GM18520 (cell line): ENCODE results near the gene RWDD3.
A peak's percentile ranks its signal among the peaks of the same experiment; 100 is the strongest.

Source experiments
- ATAC-seq: cut with Tn5 transposase; IDR thresholded peaks from one replicate; pipeline ENCODE4 v1.9.1; 2021; ENCODE audit not compliant: unreplicated experiment

The RWDD3 gene, protein sequence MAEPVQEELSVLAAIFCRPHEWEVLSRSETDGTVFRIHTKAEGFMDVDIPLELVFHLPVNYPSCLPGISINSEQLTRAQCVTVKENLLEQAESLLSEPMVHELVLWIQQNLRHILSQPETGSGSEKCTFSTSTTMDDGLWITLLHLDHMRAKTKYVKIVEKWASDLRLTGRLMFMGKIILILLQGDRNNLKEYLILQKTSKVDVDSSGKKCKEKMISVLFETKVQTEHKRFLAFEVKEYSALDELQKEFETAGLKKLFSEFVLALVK

GRCh38 chr1:95233737-95234500 is at the start of gene RWDD3:
Gene RWDD3 (plus strand): TSS chr1:95234210. CDS start chr1:95234231, 21 bp downstream.
- peak; percentile 98 for ATAC-seq

- no peak for ATAC-seq
Measured at GRCh38 chr1:95186149-95186548, 47.9 kb upstream of the RWDD3 start.

DNA sequence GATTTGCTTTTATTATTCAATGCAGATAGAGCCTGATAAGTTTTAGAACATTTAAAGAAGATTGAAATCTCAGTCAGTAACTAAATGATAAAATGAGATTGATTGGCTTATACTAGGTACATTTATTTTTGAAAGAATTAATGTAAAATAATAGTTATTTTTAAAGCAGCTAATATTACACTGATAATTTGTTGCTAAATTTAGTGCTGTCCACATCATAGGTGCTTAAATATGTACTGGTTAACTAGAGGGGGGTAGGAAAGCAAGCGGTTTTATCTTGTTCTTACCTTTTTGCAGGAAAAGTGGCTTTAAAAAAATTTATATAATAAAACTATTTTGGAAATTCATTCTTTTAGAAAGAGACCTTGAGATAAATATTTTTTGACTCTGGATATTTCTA is 40.4 kb upstream of the RWDD3 start:
- no peak for ATAC-seq

DNA sequence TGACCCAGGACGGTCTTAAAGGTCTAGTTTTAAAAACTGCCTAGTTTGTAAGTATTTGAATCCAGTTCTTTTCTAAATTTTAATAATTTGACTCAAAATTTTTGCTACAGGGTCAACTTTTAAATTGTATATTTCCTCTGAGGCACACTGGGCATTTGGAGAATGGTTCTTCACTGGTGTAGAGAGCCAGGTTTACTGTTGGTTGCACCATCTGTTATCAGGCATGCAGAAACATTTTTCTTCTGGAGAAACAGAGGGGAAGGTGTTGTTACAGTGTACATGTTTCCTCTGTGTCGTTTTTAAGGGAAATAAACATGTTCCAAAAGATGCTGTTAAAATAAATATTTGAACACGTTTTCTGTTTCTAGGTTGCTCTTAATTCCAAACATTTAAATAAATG is 39.0 kb upstream of the RWDD3 start:
- no peak for ATAC-seq

GRCh38 chr1:95196017-95196416 is 38.0 kb upstream of the RWDD3 start:
- ATAC-seq: no peak

- ATAC-seq: no peak
Measured at GRCh38 chr1:95197616-95198252, 36.3 kb upstream of the RWDD3 start.

DNA sequence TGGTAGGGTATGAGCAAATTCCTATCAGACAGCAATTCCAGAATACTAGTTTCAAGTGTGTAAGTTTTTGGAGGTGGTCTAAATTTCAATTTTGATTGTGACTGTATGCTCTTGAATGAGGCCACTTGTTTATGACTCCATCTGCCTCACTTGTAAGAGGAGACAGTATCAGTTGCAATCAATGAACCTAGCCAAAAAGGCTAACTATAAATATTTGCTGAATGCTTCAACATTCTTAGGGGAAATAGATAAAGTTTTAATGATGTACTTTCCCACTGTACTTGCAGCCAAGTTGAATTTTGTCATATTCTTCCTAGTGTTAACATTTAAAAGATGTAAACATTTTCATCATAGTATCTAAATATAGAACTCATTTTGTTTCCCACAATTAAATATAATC is 32.1 kb upstream of the RWDD3 start:
- no peak for ATAC-seq

- ATAC-seq: no peak
Measured at GRCh38 chr1:95203908-95204437, 30.0 kb upstream of the RWDD3 start.

GRCh38 chr1:95206514-95206913 is 27.5 kb upstream of the RWDD3 start:
- no peak for ATAC-seq

GRCh38 chr1:95207223-95207935 is 26.6 kb upstream of the RWDD3 start:
- ATAC-seq: no peak

GRCh38 chr1:95208876-95209275 is 25.1 kb upstream of the RWDD3 start:
- ATAC-seq: no peak

GRCh38 chr1:95209291-95209690 is 24.7 kb upstream of the RWDD3 start:
- no peak for ATAC-seq

- no peak for ATAC-seq
Measured at GRCh38 chr1:95216292-95216990, 17.6 kb upstream of the RWDD3 start.

DNA sequence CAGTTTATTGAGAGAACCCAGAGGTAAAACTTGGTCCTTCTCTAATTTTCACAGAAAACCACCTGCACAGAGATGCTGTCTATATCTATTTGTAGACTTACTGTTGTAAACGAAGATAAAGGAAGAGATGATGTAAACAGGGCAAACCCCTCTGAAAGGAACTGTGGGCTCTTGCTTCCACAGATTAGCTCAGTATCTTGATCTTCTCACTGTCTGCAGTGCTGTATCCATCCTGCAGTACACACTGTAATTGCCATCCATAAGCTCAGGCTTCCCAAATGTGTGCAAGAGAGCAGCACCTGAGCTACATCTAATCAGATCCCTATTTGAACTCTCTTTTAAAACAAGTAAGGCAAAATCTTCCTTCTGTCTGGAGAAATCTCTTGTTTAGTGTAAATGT is 16.6 kb upstream of the RWDD3 start:
- no peak for ATAC-seq

GRCh38 chr1:95219407-95219806 is 14.6 kb upstream of the RWDD3 start:
- ATAC-seq: no peak

DNA sequence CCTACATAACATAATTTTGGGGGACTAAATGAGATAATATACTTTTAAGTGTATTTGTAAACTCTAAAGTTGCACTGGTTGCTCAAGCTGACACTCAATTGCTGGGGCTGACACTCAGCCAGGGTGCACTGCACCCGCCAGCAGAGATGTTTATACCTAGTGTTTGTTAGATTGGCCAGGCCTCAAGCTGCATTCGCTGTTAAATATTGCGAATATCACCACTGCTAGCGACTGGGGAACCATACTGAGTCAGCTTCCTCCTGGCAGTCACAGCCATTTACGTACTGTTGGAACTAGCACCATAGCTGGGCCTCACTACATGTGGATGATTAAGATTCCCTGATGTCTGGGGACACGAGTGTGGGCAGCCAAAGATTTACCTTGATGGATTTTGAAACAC is 12.7 kb upstream of the RWDD3 start:
- ATAC-seq: no peak

- ATAC-seq: no peak
Measured at GRCh38 chr1:95222629-95223028, 11.4 kb upstream of the RWDD3 start.

DNA sequence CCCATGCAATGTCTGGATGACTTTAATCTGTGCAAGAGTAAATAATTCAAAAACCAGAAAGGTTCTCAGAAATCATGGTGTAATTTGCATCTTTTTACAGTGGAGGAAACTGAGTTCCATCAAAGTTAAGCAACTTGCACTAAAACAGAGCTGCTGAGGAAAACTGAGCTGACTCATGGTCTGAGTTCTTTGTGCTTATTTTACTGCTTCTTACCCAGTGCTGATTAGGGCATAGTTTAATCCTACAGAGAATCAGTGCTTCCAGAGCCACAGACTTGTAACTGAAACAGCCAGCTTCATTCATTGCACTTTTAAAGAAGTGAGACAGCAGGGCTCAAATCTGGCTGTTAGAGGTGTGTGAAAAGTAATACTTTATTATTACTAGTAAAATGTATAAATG is 10.9 kb upstream of the RWDD3 start:
- no peak for ATAC-seq

DNA sequence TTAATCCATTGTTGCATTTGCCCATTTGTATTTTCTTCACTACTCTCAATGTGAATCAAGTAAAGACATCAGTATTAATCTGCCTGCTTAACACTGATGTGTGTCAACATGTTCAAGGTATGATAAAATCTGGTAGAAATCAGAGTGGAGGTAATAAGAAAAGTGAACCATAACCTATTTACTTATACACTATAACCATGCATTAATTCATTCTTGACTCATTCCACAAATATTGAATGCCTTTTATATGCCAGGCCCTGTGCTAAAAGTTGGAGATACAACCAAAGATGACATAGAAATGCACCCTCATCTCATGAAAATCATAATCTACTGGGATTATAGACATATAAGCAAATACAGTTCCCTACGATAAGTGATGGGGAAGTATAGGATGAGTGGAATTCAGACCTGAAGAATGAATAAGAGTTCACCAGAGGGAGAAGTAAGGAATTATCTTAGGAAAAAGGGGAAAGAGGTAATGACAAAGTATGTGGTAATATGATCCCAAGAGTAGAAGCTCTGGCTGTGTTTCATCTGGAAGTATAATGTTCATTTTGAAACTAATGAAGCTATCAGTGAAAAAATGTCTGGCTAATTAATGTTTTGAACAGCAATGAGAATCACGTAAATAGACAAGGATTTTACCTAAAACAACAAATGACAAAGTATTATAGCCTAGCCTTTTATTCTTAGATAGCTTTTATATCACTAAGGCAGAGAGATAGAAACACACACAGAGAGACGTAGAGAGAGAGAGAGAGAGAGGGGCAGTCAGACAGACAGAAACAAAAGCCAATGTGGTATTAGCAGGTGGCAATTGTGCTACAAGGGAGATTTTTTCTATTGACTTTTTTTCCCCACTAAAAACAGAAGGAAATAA is 7.0 kb upstream of the RWDD3 start:
- no peak for ATAC-seq

DNA sequence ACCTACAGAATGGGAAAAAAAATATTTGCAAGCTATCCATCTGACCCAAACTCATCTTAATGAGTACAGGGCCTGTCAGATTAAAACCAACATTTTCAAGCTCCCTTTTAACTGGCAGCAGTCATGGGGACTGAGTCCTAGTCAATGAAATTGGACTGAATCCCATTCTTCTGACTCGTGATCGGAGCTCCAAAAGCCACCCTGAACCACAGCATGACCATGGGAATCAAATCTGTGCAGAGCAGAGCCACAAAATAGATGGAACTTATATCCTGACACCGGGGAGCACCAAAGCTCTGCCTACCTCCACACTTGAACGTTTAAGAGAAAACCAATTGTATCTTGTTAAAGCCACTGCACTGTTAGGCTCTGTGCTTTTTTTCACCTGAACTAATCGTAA is 5.0 kb upstream of the RWDD3 start:
- ATAC-seq: no peak
